HL-60/S4 treated with retinoic acid at 250 ng/mL for 4 days and 3 days (cell line): ENCODE results near the gene USP24.
"Not testable (repeated sequence)": the region's sequence is repeated elsewhere in the genome, so short reads cannot be mapped to it uniquely, and the experiment has no call there.

ENCODE experiments used
- in situ Hi-C: fragments of 300-500 bp; cut with MboI; formaldehyde crosslinking; loops from 2 replicates; pipeline ENCODE4 v1.7.0; 2022; ENCODE audit warnings: low sequenced_read_pairs

Gene USP24

GRCh38 chr1:55230659-55231058 is 15.5 kb upstream of the USP24 start:
- in situ Hi-C loops = no loop called here

GRCh38 chr1:55229726-55230125 is 14.6 kb upstream of the USP24 start:
- in situ Hi-C loops = not testable (repeated sequence)

GRCh38 chr1:55225228-55225627 is 10.1 kb upstream of the USP24 start:
- in situ Hi-C loops = no loop called here

DNA sequence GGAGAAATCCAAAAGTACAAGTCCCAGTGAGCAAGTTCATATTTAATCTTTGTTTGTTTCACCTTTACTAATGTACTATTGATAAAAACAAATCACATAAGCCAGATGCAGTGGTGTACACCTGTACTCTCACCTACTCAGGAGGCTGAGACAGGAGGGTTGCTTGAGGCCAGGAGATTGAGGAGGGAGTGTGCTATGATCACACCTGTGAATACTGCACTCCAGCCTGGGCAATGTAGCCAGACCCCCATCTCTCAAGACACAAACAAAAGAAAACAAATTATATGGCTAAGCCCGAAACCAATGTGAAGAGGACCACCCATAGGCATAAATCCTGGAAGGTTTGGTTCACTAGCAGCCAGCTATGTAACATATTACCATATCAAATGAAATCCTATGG is 9.6 kb upstream of the USP24 start:
- in situ Hi-C loops = no loop called here

GRCh38 chr1:55222152-55222551 is 7.0 kb upstream of the USP24 start:
- in situ Hi-C loops = no loop called here

DNA sequence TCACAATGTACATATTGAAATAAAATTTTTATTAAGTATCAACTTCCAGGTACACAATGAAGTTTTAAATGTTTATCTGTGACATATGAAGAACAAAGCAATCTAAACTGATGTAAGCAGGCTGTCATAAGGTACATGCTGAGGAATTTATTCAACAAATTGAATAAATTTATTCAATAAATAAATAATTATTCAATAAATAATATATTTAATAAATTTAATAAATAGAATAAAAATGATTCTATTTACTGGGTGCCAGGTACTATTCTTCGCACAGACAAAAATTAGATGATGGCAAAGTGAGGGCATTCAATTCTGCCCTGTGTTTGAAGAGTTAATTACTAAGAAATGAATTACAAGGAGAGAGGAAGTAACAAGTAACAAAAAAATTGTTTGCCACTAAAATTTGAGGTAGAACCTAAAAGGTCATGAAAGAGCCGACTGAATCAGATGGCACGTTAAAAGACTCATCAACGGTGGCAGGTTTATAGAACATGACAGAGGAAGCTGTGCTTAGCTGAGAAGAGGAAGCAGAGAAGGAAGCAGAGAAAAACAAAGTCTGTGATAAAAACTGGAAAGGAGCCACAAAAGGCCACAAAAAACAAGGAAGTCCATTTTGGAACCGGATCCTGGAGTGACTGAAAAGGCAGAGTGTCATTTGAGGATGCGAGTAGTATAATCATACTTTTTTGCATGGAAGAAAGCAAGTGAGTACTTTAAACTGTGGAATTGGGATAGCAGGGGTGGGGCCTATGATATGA is 2.2 kb upstream of the USP24 start:
- in situ Hi-C loops = no loop called here

- in situ Hi-C loops = no loop called here
These were observed 932 bp upstream of the USP24 start for GRCh38 chr1:55216096-55216495.

DNA sequence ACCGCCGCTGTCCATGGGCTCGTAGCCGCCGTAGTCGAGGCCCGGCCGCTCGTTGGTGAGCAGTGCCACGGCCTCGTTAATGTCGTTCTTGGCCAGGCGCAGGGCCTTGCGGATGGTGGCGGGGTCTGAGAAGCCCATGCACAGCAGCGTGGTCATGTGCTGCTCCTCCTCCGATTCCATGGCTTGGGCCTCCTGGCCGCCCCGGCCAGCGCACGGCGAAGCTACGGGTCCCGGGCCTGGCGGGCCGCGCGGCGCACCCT is 300 bp downstream of the USP24 start:
- in situ Hi-C loops = no loop called here

GRCh38 chr1:55214212-55214933 is 791 bp downstream of the USP24 start:
- in situ Hi-C loops = no loop called here

DNA sequence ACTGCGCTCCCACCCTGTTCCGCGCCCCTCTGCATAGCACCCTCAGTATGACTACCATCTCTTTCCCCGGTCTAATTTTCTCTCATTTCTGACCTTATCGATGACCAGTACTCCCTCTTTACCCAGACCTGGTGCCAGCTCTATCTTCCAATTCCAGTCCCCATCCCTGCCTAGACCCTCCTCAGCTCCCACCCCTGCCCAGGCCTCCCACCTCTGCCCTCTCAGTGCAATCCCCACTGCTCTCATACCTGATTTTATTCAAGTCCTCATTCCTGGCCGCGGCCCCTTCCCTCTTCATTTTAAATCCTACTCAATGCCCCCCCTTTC is 1.3 kb downstream of the USP24 start:
- in situ Hi-C loops = no loop called here

- in situ Hi-C loops = no loop called here
These were observed 1.8 kb downstream of the USP24 start for GRCh38 chr1:55213151-55213884.

DNA sequence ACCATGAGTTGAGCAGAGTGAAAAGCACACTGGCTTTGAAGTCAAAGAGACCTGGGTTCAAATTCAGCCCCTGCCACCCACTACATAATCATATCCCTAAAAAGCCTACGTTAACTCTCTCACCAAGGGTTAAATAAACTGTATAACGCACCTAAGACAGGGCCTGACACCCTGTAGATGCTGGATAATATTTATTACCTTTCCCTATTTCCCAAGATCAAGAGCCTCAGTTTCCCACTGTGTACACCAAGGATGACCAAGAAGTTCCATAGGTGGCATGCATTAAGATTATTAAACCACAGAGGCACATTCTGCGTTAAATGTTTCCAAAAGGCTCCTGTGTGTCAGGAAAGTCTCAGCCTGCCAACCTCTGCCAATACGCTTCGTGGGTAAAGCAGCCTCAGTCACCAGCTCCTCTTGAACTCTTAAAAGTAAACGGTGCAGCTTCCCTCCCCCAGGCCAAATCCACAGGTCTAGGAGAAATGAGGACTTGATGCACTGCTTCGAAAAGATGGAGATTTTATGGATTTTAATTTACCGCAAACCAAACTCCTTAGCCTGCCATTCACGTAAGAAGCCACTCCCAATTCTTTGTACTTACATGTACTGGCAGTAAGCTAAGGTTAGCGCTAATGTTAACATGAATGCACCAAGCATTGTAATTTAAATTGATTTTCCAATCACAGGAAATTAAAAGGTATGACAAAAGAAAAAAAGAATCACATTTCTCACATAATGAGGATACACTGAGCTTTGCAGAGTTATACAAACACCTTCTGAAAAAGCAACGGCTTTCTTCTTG is 2.6 kb downstream of the USP24 start:
- in situ Hi-C loops = no loop called here

- in situ Hi-C loops = no loop called here
These were observed 3.3 kb downstream of the USP24 start for GRCh38 chr1:55211863-55212262.

- in situ Hi-C loops = no loop called here
These were observed 4.0 kb downstream of the USP24 start for GRCh38 chr1:55210990-55211801.

- in situ Hi-C loops = no loop called here
These were observed 5.9 kb downstream of the USP24 start for GRCh38 chr1:55209247-55209646.

- in situ Hi-C loops = no loop called here
These were observed 9.0 kb downstream of the USP24 start for GRCh38 chr1:55206210-55206609.

- in situ Hi-C loops = no loop called here
These were observed 10.2 kb downstream of the USP24 start for GRCh38 chr1:55204997-55205396.

DNA sequence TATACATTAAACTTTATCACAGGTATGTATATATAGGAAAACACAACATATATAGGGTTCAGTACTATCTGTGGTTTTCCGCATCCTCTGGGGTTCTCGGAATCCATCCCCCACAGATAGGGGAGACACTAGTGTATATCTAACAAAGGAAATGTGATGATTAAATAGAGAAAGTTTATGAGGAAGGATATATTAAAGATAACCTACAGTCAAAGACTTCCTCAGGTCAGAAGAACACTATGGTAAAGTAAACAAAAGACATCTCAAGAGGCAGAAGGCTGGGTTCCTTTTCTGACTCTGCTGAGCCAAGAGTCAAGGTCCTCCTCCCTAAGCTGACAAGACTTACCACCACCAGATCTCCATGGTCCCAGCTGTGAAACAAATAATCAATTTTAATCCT is 12.1 kb downstream of the USP24 start:
- in situ Hi-C loops = no loop called here

GRCh38 chr1:55200667-55201066 is 14.5 kb downstream of the USP24 start:
- in situ Hi-C loops = no loop called here

- in situ Hi-C loops = not testable (repeated sequence)
These were observed 15.4 kb downstream of the USP24 start for GRCh38 chr1:55199735-55200134.

- in situ Hi-C loops = no loop called here
These were observed 17.1 kb downstream of the USP24 start for GRCh38 chr1:55198044-55198443.
